ENCODE data around the gene NUP210L.

DNA sequence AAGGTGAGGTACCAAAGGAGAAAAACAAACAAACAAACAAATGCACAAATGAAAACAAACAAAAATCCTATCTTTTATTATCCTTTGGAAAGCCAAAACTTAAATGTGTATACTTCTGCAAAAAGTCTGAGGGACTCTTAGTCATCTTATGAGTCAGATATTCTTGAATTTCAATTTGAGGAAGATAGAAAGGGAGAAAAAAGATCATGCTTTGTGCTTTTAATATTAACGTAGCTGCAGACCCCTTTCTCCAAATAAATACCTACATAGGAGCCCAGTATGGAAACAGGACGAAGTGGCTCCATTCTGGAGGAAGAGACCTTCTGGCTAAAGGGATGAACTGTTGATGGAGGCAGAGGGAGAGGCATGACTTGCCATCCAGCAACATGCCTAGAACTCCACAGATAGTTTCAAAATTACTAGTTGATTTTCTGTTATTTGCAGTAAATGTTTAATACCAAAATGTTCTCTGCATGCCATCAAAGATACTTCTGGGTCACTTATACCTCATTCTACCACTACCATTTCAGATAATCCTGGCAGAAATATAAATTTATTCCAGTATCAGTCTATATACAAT is 25.4 kb downstream of the NUP210L start:
- TF ChIP-seq, protein P1, sequence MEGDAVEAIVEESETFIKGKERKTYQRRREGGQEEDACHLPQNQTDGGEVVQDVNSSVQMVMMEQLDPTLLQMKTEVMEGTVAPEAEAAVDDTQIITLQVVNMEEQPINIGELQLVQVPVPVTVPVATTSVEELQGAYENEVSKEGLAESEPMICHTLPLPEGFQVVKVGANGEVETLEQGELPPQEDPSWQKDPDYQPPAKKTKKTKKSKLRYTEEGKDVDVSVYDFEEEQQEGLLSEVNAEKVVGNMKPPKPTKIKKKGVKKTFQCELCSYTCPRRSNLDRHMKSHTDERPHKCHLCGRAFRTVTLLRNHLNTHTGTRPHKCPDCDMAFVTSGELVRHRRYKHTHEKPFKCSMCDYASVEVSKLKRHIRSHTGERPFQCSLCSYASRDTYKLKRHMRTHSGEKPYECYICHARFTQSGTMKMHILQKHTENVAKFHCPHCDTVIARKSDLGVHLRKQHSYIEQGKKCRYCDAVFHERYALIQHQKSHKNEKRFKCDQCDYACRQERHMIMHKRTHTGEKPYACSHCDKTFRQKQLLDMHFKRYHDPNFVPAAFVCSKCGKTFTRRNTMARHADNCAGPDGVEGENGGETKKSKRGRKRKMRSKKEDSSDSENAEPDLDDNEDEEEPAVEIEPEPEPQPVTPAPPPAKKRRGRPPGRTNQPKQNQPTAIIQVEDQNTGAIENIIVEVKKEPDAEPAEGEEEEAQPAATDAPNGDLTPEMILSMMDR (IDR thresholded peaks at IDR 0.05 in 4 of 5, conservative IDR thresholded peaks at IDR 0.05 in 1 of 5): no peak
- no peak for TF ChIP-seq POLR2A (IDR thresholded peaks at IDR 0.05)
